ENCODE results near the gene GPBP1.

GRCh38 chr5:57207007-57207653 is 33.3 kb downstream of the GPBP1 start:
- TF ChIP-seq POLR2A (IDR thresholded peaks at IDR 0.05; ENCODE audit: low read length) = no peak
- no peak for TF ChIP-seq GATA1 (IDR thresholded peaks at IDR 0.05; ENCODE audit: low read depth, low read length)

Data from erythroblast (primary cell).